Measurements from ENCODE around the gene NNAT. TPM values are rescaled to one million over a fixed set of nuclear protein-coding genes. Genes with fewer than 3 reads are reported as not detected.

The NNAT gene
- total and polyA plus RNA-seq, 2 donors (not counting 1 experiment from before 2014, with no cell fraction given), result 0.74 to 0.83 TPM

DNA sequence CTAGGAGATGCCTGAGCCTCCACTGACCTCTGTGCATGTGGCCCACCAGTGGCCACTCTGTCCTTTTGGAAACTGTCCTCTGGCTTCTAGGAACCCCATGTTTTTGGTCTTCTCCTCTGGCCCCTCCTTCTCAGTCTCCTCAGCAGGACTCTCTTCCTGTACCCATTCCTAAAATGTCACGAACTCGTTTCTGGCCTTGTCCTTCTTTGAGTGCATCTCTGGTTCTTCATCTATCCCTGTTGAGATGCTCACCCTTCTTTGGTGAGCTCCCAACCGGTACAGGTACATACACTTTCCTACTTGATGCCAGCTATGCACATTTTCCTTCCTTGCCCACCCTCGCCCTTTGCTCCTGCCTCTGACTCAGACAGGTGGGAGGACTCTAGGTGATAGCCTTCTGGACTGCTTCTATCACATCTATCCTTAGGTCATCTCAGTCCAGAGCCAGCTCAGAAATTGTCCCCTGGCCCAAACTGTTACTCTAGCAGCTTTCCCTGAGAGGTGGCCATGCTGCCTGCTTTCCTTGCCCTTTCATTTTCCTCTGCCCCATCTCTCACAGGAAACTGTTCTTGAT, 14.8 kb upstream of the NNAT start:
- Histone ChIP-seq H3K36me3 (ENCODE audit: control insufficient read depth, insufficient read depth, low read length) (peaks cover 2% of the 10 kb centered on the region), H2AFZ (ENCODE audit: low read length) (no peak overlapping the region), H3K4me1 (ENCODE audit: control insufficient read depth, extremely low read depth, insufficient read depth, low read length) (no peaks in the 10 kb centered on the region), H3K4me2 (ENCODE audit: extremely low read depth, insufficient read depth, low read length) (no peak overlapping the region), H4K20me1 (ENCODE audit: control insufficient read depth, extremely low read depth, insufficient read depth, low read length) (no peaks in the 10 kb centered on the region), H3K27me3 (ENCODE audit: control insufficient read depth, insufficient read depth, low read length) (no peaks in the 10 kb centered on the region), H3K79me2 (ENCODE audit: control insufficient read depth, insufficient read depth, low read length) (no peaks in the 10 kb centered on the region), H3K27ac (ENCODE audit: insufficient read depth, low read length) (no peak overlapping the region), H3K9ac (ENCODE audit: insufficient read depth, low read length) (no peak overlapping the region), H3K9me3 (ENCODE audit: control insufficient read depth, insufficient read depth, low read depth, low read length) (no peaks in the 10 kb centered on the region), H3K4me3 (replicated peaks in 1 of 4; ENCODE audit: control extremely low read depth in 1 of 4, insufficient read depth in 1 of 4, low read depth in 3 of 4, low read length in 4 of 4) (no peak overlapping the region)
- DNase-seq (ENCODE audit: low read depth in 2 of 2), result no peak
- TF ChIP-seq EZH2 (IDR thresholded peaks at IDR 0.05; ENCODE audit: low read length, missing control alignments), result no peak
- TF ChIP-seq, protein P1, sequence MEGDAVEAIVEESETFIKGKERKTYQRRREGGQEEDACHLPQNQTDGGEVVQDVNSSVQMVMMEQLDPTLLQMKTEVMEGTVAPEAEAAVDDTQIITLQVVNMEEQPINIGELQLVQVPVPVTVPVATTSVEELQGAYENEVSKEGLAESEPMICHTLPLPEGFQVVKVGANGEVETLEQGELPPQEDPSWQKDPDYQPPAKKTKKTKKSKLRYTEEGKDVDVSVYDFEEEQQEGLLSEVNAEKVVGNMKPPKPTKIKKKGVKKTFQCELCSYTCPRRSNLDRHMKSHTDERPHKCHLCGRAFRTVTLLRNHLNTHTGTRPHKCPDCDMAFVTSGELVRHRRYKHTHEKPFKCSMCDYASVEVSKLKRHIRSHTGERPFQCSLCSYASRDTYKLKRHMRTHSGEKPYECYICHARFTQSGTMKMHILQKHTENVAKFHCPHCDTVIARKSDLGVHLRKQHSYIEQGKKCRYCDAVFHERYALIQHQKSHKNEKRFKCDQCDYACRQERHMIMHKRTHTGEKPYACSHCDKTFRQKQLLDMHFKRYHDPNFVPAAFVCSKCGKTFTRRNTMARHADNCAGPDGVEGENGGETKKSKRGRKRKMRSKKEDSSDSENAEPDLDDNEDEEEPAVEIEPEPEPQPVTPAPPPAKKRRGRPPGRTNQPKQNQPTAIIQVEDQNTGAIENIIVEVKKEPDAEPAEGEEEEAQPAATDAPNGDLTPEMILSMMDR (conservative IDR thresholded peaks at IDR 0.05 in 1 of 2, IDR thresholded peaks at IDR 0.05 in 1 of 2; ENCODE audit: low read depth in 1 of 2, low read length in 2 of 2), result no peak

DNA sequence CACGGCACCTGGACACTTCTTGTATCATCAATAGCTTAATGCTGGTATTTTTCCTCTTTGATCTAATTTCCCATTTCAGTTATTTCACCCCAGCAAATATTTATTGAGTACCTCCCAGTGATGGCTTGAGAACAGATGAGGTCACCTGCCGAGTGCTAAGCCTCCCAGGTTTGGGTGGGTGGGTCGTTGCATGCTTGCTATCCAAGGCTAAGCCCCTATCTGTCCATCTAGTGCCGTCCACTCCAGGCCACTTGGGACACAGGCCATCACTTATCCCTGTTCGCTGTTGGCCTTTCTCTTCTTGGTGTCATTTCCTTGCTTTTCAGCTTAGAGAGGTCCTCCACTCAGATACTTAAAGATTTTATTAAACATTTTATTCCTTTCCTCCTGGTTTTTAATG, 10.8 kb upstream of the NNAT start:
- TF ChIP-seq EZH2 (IDR thresholded peaks at IDR 0.05; ENCODE audit: low read length, missing control alignments), result no peak
- H3K4me3 ChIP-seq (replicated peaks in 1 of 4; ENCODE audit: control extremely low read depth in 1 of 4, insufficient read depth in 1 of 4, low read depth in 3 of 4, low read length in 4 of 4), result no peak overlapping the region
- peaks cover 7% of the 10 kb centered on the region for H3K4me1 ChIP-seq (ENCODE audit: control insufficient read depth, extremely low read depth, insufficient read depth, low read length)
- H3K4me2 ChIP-seq (ENCODE audit: extremely low read depth, insufficient read depth, low read length), result no peak overlapping the region
- H3K36me3 ChIP-seq (ENCODE audit: control insufficient read depth, insufficient read depth, low read length), result peaks cover 2% of the 10 kb centered on the region
- H3K27me3 ChIP-seq (ENCODE audit: control insufficient read depth, insufficient read depth, low read length), result no peaks in the 10 kb centered on the region
- H3K27ac ChIP-seq (ENCODE audit: insufficient read depth, low read length), result no peak overlapping the region
- no peak overlapping the region for H2AFZ ChIP-seq (ENCODE audit: low read length)
- H4K20me1 ChIP-seq (ENCODE audit: control insufficient read depth, extremely low read depth, insufficient read depth, low read length), result peaks cover 1% of the 10 kb centered on the region
- peaks cover 2% of the 10 kb centered on the region for H3K79me2 ChIP-seq (ENCODE audit: control insufficient read depth, insufficient read depth, low read length)
- no peaks in the 10 kb centered on the region for H3K9me3 ChIP-seq (ENCODE audit: control insufficient read depth, insufficient read depth, low read depth, low read length)
- no peak for DNase-seq (ENCODE audit: low read depth in 2 of 2)
- H3K9ac ChIP-seq (ENCODE audit: insufficient read depth, low read length), result no peak overlapping the region

DNA sequence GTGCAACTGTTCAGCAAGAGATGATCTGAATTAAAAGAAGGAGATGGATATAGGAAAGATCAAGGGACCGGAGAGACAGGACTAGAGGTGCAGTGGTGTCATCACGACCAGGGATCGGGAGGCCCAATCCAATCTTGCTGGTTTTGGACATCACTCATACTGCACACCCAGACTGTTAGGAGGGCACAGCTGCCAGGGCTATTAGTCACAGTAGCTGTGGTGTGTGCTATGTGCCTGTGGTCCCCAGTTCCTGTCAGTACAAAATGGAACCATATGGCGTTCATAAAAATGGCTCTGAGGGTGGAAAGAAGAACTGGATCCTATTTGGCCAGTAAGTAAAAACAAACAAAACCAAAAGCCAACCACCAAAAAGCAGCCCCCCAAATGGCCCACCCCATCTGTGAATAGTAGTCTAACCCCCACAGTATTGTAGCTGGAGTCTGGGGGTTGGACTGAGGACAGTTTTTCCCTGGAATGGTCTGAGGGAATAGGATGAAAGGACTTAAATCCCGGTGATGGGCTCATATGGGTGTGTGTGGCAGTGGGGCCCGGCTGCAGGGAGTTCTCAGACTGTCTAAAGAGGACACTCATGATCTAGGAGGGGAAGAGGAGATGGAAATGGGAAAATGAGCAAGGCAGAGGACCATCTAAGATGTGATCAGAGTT, 9.3 kb upstream of the NNAT start:
- H3K36me3 ChIP-seq (ENCODE audit: control insufficient read depth, insufficient read depth, low read length), result peaks cover 2% of the 10 kb centered on the region
- peaks cover 3% of the 10 kb centered on the region for H3K79me2 ChIP-seq (ENCODE audit: control insufficient read depth, insufficient read depth, low read length)
- DNase-seq (ENCODE audit: low read depth in 2 of 2), result peak; percentile 49 to 76
- H2AFZ ChIP-seq (ENCODE audit: low read length), result no peak overlapping the region
- H3K4me3 ChIP-seq (replicated peaks in 1 of 4; ENCODE audit: control extremely low read depth in 1 of 4, insufficient read depth in 1 of 4, low read depth in 3 of 4, low read length in 4 of 4), result no peak overlapping the region
- TF ChIP-seq EZH2 (IDR thresholded peaks at IDR 0.05; ENCODE audit: low read length, missing control alignments), result no peak
- TF ChIP-seq, protein P1 (conservative IDR thresholded peaks at IDR 0.05 in 1 of 2, IDR thresholded peaks at IDR 0.05 in 1 of 2; ENCODE audit: low read depth in 1 of 2, low read length in 2 of 2), result no peak
- no peaks in the 10 kb centered on the region for H3K27me3 ChIP-seq (ENCODE audit: control insufficient read depth, insufficient read depth, low read length)
- no peak overlapping the region for H3K27ac ChIP-seq (ENCODE audit: insufficient read depth, low read length)
- H4K20me1 ChIP-seq (ENCODE audit: control insufficient read depth, extremely low read depth, insufficient read depth, low read length), result peaks cover 1% of the 10 kb centered on the region
- no peak overlapping the region for H3K9ac ChIP-seq (ENCODE audit: insufficient read depth, low read length)
- H3K4me2 ChIP-seq (ENCODE audit: extremely low read depth, insufficient read depth, low read length), result no peak overlapping the region
- H3K9me3 ChIP-seq (ENCODE audit: control insufficient read depth, insufficient read depth, low read depth, low read length), result no peaks in the 10 kb centered on the region
- H3K4me1 ChIP-seq (ENCODE audit: control insufficient read depth, extremely low read depth, insufficient read depth, low read length), result peaks cover 7% of the 10 kb centered on the region

All from fibroblast of lung (primary cell).